NT2/D1 (cell line): ENCODE data around the gene DDX27.
A peak's percentile ranks its signal among the peaks of the same experiment; 100 is the strongest.
"Not testable (repeated sequence)": the region's sequence is repeated elsewhere in the genome, so short reads cannot be mapped to it uniquely, and the experiment has no call there.

ENCODE experiments used
- DNase-seq: peaks from one replicate; pipeline ENCODE4 v3.0.0-alpha.2; 2011; ENCODE audit warnings: low read depth, low spot score
- H3K27me3 ChIP-seq: 2 replicates; pipeline ENCODE4 v1.6.0; 2011; ENCODE audit warnings: mild to moderate bottlenecking; ENCODE audit not compliant: insufficient read length, insufficient read depth
- H3K36me3 ChIP-seq: 2 replicates; pipeline ENCODE4 v1.6.1; 2011; ENCODE audit warnings: mild to moderate bottlenecking, low read length, mixed read lengths; ENCODE audit not compliant: insufficient read depth, insufficient read length
- H3K4me1 ChIP-seq: 2 replicates; pipeline ENCODE4 v1.5.1; 2011; ENCODE audit not compliant: insufficient read depth, insufficient read length
- H3K4me3 ChIP-seq: 2 replicates; pipeline ENCODE4 v1.5.1; 2011; ENCODE audit warnings: low read depth; ENCODE audit not compliant: insufficient read length
- H3K9ac ChIP-seq: 2 replicates; pipeline ENCODE4 v1.6.0; 2011; ENCODE audit warnings: low read depth; ENCODE audit not compliant: insufficient read length
- H3K9me3 ChIP-seq: 2 replicates; pipeline ENCODE4 v1.5.1; 2011; ENCODE audit warnings: mild to moderate bottlenecking, low read length; ENCODE audit not compliant: insufficient read depth
- SUZ12 ChIP-seq: IDR thresholded peaks from 2 replicates; pipeline ENCODE4 v1.6.1; 2011; ENCODE audit not compliant: insufficient read length, insufficient read depth; ENCODE audit errors: extremely low read depth
- YY1 ChIP-seq: IDR thresholded peaks from 2 replicates; pipeline ENCODE4 v1.6.1; 2011; ENCODE audit not compliant: insufficient read length, insufficient read depth
- ZNF274 ChIP-seq: IDR thresholded peaks from 2 replicates; pipeline ENCODE4 v1.6.1; 2011; ENCODE audit warnings: mild to moderate bottlenecking, low read depth, low read length

Gene DDX27

GRCh38 chr20:49181265-49181877 is 37.8 kb upstream of the DDX27 start:
- H3K9ac ChIP-seq, result no peak overlapping the region
- no peak for TF ChIP-seq SUZ12
- TF ChIP-seq ZNF274, result no peak
- TF ChIP-seq YY1, result no peak
- no peak for DNase-seq
- H3K9me3 ChIP-seq, result no peaks in the 10 kb centered on the region
- no peaks in the 10 kb centered on the region for H3K27me3 ChIP-seq
- peaks cover 10% of the 10 kb centered on the region for H3K36me3 ChIP-seq
- H3K4me1 ChIP-seq, result no peaks in the 10 kb centered on the region
- no peak overlapping the region for H3K4me3 ChIP-seq

GRCh38 chr20:49183444-49183843 is 35.8 kb upstream of the DDX27 start:
- no peaks in the 10 kb centered on the region for H3K27me3 ChIP-seq
- no peak overlapping the region for H3K9ac ChIP-seq
- DNase-seq, result no peak
- TF ChIP-seq SUZ12 (no peak), ZNF274 (no peak), YY1 (no peak)
- H3K4me1 ChIP-seq, result no peaks in the 10 kb centered on the region
- H3K9me3 ChIP-seq, result no peaks in the 10 kb centered on the region
- H3K36me3 ChIP-seq, result peaks cover 10% of the 10 kb centered on the region
- H3K4me3 ChIP-seq, result no peak overlapping the region

DNA sequence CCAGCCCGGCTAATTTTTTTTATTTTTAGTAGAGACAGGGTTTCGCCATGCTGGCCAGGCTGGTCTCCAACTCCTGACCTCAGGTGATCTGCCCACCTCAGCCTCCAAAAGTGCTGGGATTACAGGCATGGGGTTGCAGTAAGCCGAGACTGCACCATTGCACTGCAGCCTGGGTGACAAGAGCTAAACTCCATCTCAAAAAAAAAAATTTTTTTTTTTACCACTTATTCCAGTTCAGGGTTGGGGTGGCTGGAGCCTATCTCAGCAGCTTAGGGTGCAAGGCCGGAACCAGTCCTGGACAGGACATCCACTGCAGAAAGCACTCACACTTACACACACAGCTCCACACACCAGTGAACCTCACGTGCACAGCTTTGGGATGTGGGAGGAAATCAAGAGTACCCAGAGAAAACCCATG is 35.1 kb upstream of the DDX27 start:
- not testable (repeated sequence) for DNase-seq, H3K4me3 ChIP-seq, H3K4me1 ChIP-seq, H3K9ac ChIP-seq, H3K36me3 ChIP-seq, H3K9me3 ChIP-seq, H3K27me3 ChIP-seq

- Histone ChIP-seq H3K4me1 (no peaks in the 10 kb centered on the region), H3K27me3 (no peaks in the 10 kb centered on the region), H3K9me3 (no peaks in the 10 kb centered on the region), H3K36me3 (peaks cover 10% of the 10 kb centered on the region), H3K4me3 (no peak overlapping the region), H3K9ac (no peak overlapping the region)
- TF ChIP-seq YY1 (no peak), SUZ12 (no peak), ZNF274 (no peak)
- no peak for DNase-seq
Observed at GRCh38 chr20:49184691-49185070, 34.5 kb upstream of the DDX27 start.

DNA sequence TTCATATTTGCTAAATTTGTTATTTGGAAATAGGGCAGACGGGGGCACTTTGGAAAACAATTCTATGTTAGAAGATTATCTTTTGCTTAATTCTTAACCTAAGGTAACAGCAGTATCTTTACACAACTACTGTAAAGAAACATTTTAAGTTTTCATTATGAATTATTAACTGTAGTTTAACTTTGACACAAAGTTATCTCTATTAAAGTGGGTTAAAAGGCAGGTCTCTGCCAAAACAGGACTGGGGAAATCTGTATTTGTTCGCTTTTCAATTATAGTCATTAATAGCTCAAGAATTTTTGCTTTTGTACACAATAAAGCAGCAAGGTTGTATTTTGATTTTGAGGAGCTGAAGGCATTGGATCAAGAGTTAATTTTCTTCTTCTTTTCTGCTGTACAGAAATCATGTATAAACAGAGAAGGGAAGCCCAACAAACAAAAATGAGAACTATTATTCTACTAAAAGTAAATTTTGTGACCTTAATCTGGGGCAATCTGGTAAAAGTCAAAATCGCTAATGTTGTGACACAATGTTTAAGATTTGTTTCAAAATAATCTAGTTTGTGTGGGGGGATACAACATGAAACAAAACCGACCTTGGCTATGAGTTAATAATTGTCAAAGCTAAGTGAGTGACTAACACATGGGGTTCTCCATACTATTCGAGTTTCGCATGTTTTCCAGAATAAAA is 34.0 kb upstream of the DDX27 start:
- no peak for DNase-seq
- peaks cover 10% of the 10 kb centered on the region for H3K36me3 ChIP-seq
- no peaks in the 10 kb centered on the region for H3K27me3 ChIP-seq
- no peaks in the 10 kb centered on the region for H3K9me3 ChIP-seq
- no peak overlapping the region for H3K4me3 ChIP-seq
- no peaks in the 10 kb centered on the region for H3K4me1 ChIP-seq
- no peak for TF ChIP-seq YY1
- TF ChIP-seq ZNF274, result no peak
- TF ChIP-seq SUZ12, result no peak
- no peak overlapping the region for H3K9ac ChIP-seq

GRCh38 chr20:49186535-49187329 is 32.5 kb upstream of the DDX27 start:
- Histone ChIP-seq H3K4me3 (peak overlapping the region; percentile 79), H3K27me3 (no peaks in the 10 kb centered on the region), H3K9me3 (no peaks in the 10 kb centered on the region), H3K36me3 (peaks cover 10% of the 10 kb centered on the region), H3K9ac (peak overlapping the region; percentile 87), H3K4me1 (no peaks in the 10 kb centered on the region)
- DNase-seq, result no peak
- TF ChIP-seq YY1 (no peak), SUZ12 (no peak), ZNF274 (no peak)

GRCh38 chr20:49187330-49187850 is 31.8 kb upstream of the DDX27 start:
- no peak for TF ChIP-seq YY1
- TF ChIP-seq SUZ12, result no peak
- no peak for TF ChIP-seq ZNF274
- no peaks in the 10 kb centered on the region for H3K9me3 ChIP-seq
- H3K4me3 ChIP-seq, result peak overlapping the region; percentile 79
- peak; percentile 35 for DNase-seq
- H3K36me3 ChIP-seq, result peaks cover 10% of the 10 kb centered on the region
- H3K27me3 ChIP-seq, result no peaks in the 10 kb centered on the region
- H3K4me1 ChIP-seq, result no peaks in the 10 kb centered on the region
- H3K9ac ChIP-seq, result peak overlapping the region; percentile 87
